Fibroblast of lung (primary cell): ENCODE results near the gene GNAS.
"Not testable (repeated sequence)": the region's sequence is repeated elsewhere in the genome, so short reads cannot be mapped to it uniquely, and the experiment has no call there.

Experiments
- CTCF ChIP-seq, 2 donors: IDR thresholded peaks in 1 of 2; conservative IDR thresholded peaks in 1 of 2; 1 replicate in 1 of 2; 2 replicates in 1 of 2; pipeline ENCODE4 v1.5.1; 2011 to 2012; ENCODE audit warnings: low read length in 2 of 2, control low read depth in 1 of 2, inconsistent platforms in 1 of 2, low read depth in 1 of 2, mild to moderate bottlenecking in 1 of 2
- EZH2 ChIP-seq: IDR thresholded peaks from 2 replicates; pipeline ENCODE4 v1.5.1; 2012; ENCODE audit warnings: low read length, control low read depth, mild to moderate bottlenecking; ENCODE audit errors: missing control alignments

DNA sequence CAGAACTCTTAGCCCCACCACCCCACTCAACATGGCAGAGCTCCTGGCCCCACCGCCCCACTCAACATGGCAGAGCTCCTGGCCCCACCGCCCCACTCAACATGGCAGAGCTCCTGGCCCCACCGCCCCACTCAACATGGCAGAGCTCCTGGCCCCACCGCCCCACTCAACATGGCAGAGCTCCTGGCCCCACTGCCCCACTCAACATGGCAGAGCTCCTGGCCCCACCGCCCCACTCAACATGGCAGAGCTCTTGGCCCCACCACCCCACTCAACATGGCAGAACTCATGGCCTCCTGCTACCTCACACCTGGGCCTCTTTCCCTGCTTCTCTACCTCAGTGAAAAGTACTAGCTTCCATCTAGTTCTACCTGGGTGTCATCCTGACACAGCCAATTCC lies 23.7 kb upstream of the GNAS start:
- not testable (repeated sequence) for TF ChIP-seq CTCF (conservative IDR thresholded peaks at IDR 0.05 in 1 of 2, IDR thresholded peaks at IDR 0.05 in 1 of 2; ENCODE audit: low read depth in 1 of 2, low read length in 2 of 2); EZH2
